ENCODE results near the gene PIK3CG. TPM values are rescaled to one million over a fixed set of nuclear protein-coding genes. Genes with fewer than 3 reads are reported as not detected.

Gene PIK3CG
- total RNA-seq, 1 experiment from 2014 or later, result 0.05 TPM

- no peaks in the 10 kb centered on the region for H3K9me2 ChIP-seq (ENCODE audit: insufficient read depth)
- no peaks in the 10 kb centered on the region for H3K79me2 ChIP-seq (ENCODE audit: insufficient read depth, low read length)
- POLR2A ChIA-PET, result no interaction called here
- H4K20me1 ChIP-seq (ENCODE audit: insufficient read depth), result no peaks in the 10 kb centered on the region
- H3K27ac ChIP-seq (ENCODE audit: low read depth, low read length), result no peak overlapping the region
- no peak for DNase-seq (ENCODE audit: low read depth, low spot score)
- no TSS peak for BruUV-seq (replicated peaks)
- H3K4me2 ChIP-seq (ENCODE audit: low read length), result no peak overlapping the region
- H3K27me3 ChIP-seq (ENCODE audit: insufficient read depth, low read length), result no peaks in the 10 kb centered on the region
- RAD21 ChIA-PET (ENCODE audit: low non-redundant PET in 1 of 2, low total read pairs in 2 of 2, uncharacterized antibody in 2 of 2, unreplicated experiment in 2 of 2), result no interaction called here
- H3K4me3 ChIP-seq (replicated peaks in 1 of 2; ENCODE audit: low read depth in 1 of 2, low read length in 2 of 2), result no peak overlapping the region
- no peak overlapping the region for H2AFZ ChIP-seq (ENCODE audit: low read depth, low read length, poor library complexity, severe bottlenecking)
- no peaks in the 10 kb centered on the region for H3K36me3 ChIP-seq (ENCODE audit: control insufficient read depth in 1 of 2, insufficient read depth in 2 of 2, low read length in 2 of 2)
- CTCF ChIA-PET, result no interaction called here
- H3K4me1 ChIP-seq (ENCODE audit: control insufficient read depth in 1 of 2, insufficient read depth in 2 of 2, low read length in 2 of 2), result peaks cover 0 to 4% of the 10 kb centered on the region in 2 experiments; a peak in 1 of 4 replicates
- intact Hi-C loops (cut with micrococcal nuclease), result no loop called here
- TF ChIP-seq ZNF274 (IDR thresholded peaks at IDR 0.05; ENCODE audit: low read depth, low read length), result no peak
- TF ChIP-seq, protein P1, sequence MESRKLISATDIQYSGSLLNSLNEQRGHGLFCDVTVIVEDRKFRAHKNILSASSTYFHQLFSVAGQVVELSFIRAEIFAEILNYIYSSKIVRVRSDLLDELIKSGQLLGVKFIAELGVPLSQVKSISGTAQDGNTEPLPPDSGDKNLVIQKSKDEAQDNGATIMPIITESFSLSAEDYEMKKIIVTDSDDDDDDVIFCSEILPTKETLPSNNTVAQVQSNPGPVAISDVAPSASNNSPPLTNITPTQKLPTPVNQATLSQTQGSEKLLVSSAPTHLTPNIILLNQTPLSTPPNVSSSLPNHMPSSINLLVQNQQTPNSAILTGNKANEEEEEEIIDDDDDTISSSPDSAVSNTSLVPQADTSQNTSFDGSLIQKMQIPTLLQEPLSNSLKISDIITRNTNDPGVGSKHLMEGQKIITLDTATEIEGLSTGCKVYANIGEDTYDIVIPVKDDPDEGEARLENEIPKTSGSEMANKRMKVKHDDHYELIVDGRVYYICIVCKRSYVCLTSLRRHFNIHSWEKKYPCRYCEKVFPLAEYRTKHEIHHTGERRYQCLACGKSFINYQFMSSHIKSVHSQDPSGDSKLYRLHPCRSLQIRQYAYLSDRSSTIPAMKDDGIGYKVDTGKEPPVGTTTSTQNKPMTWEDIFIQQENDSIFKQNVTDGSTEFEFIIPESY (IDR thresholded peaks at IDR 0.05; ENCODE audit: extremely low read depth, insufficient replicate concordance, low read length), result no peak
- no peak for TF ChIP-seq MAX (IDR thresholded peaks at IDR 0.05)
- no peak for TF ChIP-seq RAD21 (IDR thresholded peaks at IDR 0.05; ENCODE audit: low read depth)
- TF ChIP-seq ATF3 (IDR thresholded peaks at IDR 0.05), result no peak
- TF ChIP-seq POLR2AphosphoS5 (IDR thresholded peaks at IDR 0.05; ENCODE audit: low read depth, low read length), result no peak
- TF ChIP-seq, protein P2, sequence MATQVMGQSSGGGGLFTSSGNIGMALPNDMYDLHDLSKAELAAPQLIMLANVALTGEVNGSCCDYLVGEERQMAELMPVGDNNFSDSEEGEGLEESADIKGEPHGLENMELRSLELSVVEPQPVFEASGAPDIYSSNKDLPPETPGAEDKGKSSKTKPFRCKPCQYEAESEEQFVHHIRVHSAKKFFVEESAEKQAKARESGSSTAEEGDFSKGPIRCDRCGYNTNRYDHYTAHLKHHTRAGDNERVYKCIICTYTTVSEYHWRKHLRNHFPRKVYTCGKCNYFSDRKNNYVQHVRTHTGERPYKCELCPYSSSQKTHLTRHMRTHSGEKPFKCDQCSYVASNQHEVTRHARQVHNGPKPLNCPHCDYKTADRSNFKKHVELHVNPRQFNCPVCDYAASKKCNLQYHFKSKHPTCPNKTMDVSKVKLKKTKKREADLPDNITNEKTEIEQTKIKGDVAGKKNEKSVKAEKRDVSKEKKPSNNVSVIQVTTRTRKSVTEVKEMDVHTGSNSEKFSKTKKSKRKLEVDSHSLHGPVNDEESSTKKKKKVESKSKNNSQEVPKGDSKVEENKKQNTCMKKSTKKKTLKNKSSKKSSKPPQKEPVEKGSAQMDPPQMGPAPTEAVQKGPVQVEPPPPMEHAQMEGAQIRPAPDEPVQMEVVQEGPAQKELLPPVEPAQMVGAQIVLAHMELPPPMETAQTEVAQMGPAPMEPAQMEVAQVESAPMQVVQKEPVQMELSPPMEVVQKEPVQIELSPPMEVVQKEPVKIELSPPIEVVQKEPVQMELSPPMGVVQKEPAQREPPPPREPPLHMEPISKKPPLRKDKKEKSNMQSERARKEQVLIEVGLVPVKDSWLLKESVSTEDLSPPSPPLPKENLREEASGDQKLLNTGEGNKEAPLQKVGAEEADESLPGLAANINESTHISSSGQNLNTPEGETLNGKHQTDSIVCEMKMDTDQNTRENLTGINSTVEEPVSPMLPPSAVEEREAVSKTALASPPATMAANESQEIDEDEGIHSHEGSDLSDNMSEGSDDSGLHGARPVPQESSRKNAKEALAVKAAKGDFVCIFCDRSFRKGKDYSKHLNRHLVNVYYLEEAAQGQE (IDR thresholded peaks at IDR 0.05; ENCODE audit: low read depth), result no peak
- TF ChIP-seq SIN3A (IDR thresholded peaks at IDR 0.05; ENCODE audit: low read depth), result no peak
- TF ChIP-seq ELF1 (IDR thresholded peaks at IDR 0.05; ENCODE audit: borderline replicate concordance, low read depth), result no peak
- no peaks in the 10 kb centered on the region for H3K9me3 ChIP-seq (ENCODE audit: control insufficient read depth in 1 of 2, insufficient read depth in 1 of 2, low read depth in 1 of 2, low read length in 2 of 2)
- no peak for ATAC-seq
- H3K9ac ChIP-seq (ENCODE audit: low read length), result no peak overlapping the region
Measured at GRCh38 chr7:106853250-106853908, 11.7 kb upstream of the PIK3CG start.

All from HCT116 (cell line).